Uterus (tissue), 4 donors: ENCODE measurements around the gene CARD11. TPM values are rescaled to one million over a fixed set of nuclear protein-coding genes. Genes with fewer than 3 reads are reported as not detected.

Source experiments
- DNase-seq, 2 donors: peaks; one replicate each; pipeline ENCODE4 v3.0.0-alpha.2; 2019 to 2020
- H3K27ac ChIP-seq, 2 donors: fragments of 200-600 bp; sonication (generic); 1 replicate in 1 of 2; 2 replicates in 1 of 2; pipeline ENCODE4 v1.5.1; 2016 to 2018
- H3K27me3 ChIP-seq, 2 donors: fragments of 200-600 bp; sonication (generic); one replicate each; pipeline ENCODE4 v1.5.1; 2018 to 2019; ENCODE audit warnings: control low read depth in 1 of 2
- H3K36me3 ChIP-seq, 2 donors: fragments of 200-600 bp; sonication (generic); one replicate each; pipeline ENCODE4 v1.5.1; 2019; ENCODE audit warnings: control low read depth in 1 of 2
- H3K4me1 ChIP-seq, 2 donors: fragments of 200-600 bp; sonication (generic); one replicate each; pipeline ENCODE4 v1.5.1; 2018 to 2019; ENCODE audit warnings: control low read depth in 1 of 2
- H3K4me3 ChIP-seq, 2 donors: fragments of 200-600 bp; sonication (generic); 1 replicate in 1 of 2; 2 replicates in 1 of 2; pipeline ENCODE4 v1.5.1; 2018 to 2019; ENCODE audit warnings: mild to moderate bottlenecking in 1 of 2
- H3K9me3 ChIP-seq, 2 donors: fragments of 200-600 bp; sonication (generic); one replicate each; pipeline ENCODE4 v1.5.1; 2019; ENCODE audit warnings: control low read depth in 1 of 2
- CTCF ChIP-seq, 4 experiments: fragments of 200-600 bp in 2 of 4; fragments of 450-650 bp in 2 of 4; sonication (generic) in 2 of 4; IDR thresholded peaks; one replicate each; pipeline ENCODE4 v1.5.1; 2016 to 2019; ENCODE audit warnings: antibody characterized with exemption in 4 of 4, mild to moderate bottlenecking in 2 of 4, moderate library complexity in 1 of 4
- POLR2A ChIP-seq, 2 donors: fragments of 450-650 bp; IDR thresholded peaks; one replicate each; pipeline ENCODE4 v1.6.1; 2016; ENCODE audit warnings: antibody characterized with exemption in 2 of 2, mild to moderate bottlenecking in 1 of 2, moderate library complexity in 1 of 2
- intact Hi-C: fragments of 100-400 bp; cut with DNase I; formaldehyde crosslinking; loops from one replicate; pipeline ENCODE4 v1.15.1; 2023; ENCODE audit warnings: low total_unique reads
- total RNA-seq, 4 donors: library from RNA; depleted of rRNA in 3 of 4; stranded (reverse); fragments of >200 nt in 3 of 4; gene quantifications; one replicate each; pipeline versions ENCODE4 v1.1.0 to v1.2.4, GENCODE V29; 2014 to 2023
- donor health status: DM: yes; HTN: yes; CAD: no.

The CARD11 gene
- total RNA-seq, 4 donors from 2014 or later, result 0.95 to 1.0 TPM; not detected in 2

DNA sequence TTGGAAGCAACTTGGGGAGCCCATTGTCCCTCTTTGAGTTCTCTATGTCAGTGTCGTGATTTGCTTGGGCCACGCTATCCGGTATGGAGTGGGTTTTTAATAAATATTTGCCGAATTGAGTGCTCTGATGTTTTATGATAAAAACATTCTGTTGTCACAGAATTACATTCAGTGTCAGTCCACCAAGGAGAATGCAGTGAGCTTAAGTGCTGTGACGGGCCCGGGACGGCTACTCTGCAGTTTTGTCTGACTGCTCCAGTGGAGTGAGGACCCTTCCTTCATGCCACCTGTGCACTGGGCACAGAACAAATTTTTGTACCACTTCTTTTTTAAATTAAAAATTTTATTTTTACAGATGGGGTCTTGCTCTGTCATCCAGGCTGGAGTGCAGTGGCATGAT, 76.0 kb downstream of the CARD11 start:
- no peak for DNase-seq

DNA sequence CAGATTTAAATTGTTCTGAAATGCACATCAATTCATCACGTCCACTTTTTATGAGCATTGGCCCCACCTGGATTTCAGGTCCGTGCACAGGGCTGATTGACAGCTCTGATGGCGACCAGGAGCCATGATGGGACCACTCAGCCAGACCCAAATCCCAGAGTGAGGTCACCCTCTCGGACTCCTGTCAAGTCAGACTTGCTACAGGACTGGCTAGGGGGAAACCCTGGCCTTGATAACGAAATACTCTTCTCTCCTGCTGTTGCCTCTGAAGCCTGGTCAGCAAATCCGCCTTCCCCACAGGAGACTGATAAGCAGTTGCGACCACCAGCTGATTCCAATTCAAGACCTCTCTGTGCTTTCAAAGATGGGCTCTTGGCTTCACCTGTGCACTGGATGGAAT, 76.4 kb downstream of the CARD11 start:
- TF ChIP-seq POLR2A (IDR thresholded peaks at IDR 0.05) (no peak), CTCF (IDR thresholded peaks at IDR 0.05) (no peak)
- no peak for DNase-seq

More for the DNA sequence above, 76.0 kb downstream of the CARD11 start:
- TF ChIP-seq POLR2A (IDR thresholded peaks at IDR 0.05) (no peak), CTCF (IDR thresholded peaks at IDR 0.05) (no peak)
- Histone ChIP-seq H3K36me3 (no peaks in the 10 kb centered on the region), H3K27ac (no peak overlapping the region), H3K4me1 (no peaks in the 10 kb centered on the region), H3K4me3 (no peak overlapping the region), H3K27me3 (no peaks in the 10 kb centered on the region), H3K9me3 (peaks cover 0 to 4% of the 10 kb centered on the region in 2 donors)
- intact Hi-C loops, result no loop called here

DNA sequence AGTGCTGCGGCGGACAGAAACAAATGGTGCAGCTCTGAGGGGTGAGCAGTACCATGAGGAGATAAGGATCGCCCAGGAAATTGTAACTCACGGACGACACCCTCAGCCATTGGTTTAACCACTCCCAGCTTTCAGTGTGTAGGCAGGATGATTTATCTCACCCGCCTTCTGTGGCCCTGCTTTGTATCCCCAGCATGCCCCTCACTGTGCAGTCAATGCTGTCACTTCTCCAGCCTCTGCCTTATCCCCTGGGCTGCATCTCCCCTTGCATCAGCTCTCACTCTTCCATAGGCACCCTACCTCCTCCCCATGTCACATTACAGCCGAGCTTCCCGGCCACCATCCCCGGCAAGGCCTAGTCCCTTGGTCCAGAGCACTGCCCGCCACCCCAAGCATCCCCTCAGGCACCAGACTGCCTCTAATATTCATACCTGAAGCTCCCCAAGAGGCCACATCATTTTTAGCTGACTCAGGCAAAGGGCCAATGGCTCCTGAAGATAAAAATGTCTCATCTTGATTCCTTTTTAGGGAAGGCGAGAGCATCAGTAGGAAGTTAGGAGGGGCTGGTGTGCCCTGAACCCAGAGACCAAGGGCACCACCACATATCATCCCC, 77.1 kb downstream of the CARD11 start:
- H3K36me3 ChIP-seq, result no peaks in the 10 kb centered on the region
- H3K4me3 ChIP-seq, result no peak overlapping the region
- H3K4me1 ChIP-seq, result no peaks in the 10 kb centered on the region
- H3K27ac ChIP-seq, result no peak overlapping the region
- no peaks in the 10 kb centered on the region for H3K27me3 ChIP-seq
- DNase-seq, result no peak
- TF ChIP-seq CTCF (IDR thresholded peaks at IDR 0.05), result no peak
- no peak for TF ChIP-seq POLR2A (IDR thresholded peaks at IDR 0.05)
- H3K9me3 ChIP-seq, result peaks cover 0 to 4% of the 10 kb centered on the region in 2 donors
- intact Hi-C loops, result no loop called here

More for the DNA sequence above, 76.4 kb downstream of the CARD11 start:
- H3K4me1 ChIP-seq, result no peaks in the 10 kb centered on the region
- intact Hi-C loops, result no loop called here
- H3K27me3 ChIP-seq, result no peaks in the 10 kb centered on the region
- no peaks in the 10 kb centered on the region for H3K36me3 ChIP-seq
- no peak overlapping the region for H3K27ac ChIP-seq
- peaks cover 0 to 4% of the 10 kb centered on the region in 2 donors for H3K9me3 ChIP-seq
- no peak overlapping the region for H3K4me3 ChIP-seq

GRCh38 chr7:2965745-2966270, 77.9 kb downstream of the CARD11 start:
- intact Hi-C loops, result no loop called here
- Histone ChIP-seq H3K9me3 (peaks cover 0 to 4% of the 10 kb centered on the region in 2 donors), H3K4me1 (no peaks in the 10 kb centered on the region), H3K27me3 (no peaks in the 10 kb centered on the region), H3K36me3 (no peaks in the 10 kb centered on the region), H3K27ac (no peak overlapping the region), H3K4me3 (no peak overlapping the region)
- DNase-seq, result no peak
- TF ChIP-seq CTCF (IDR thresholded peaks at IDR 0.05) (no peak), POLR2A (IDR thresholded peaks at IDR 0.05) (no peak)

DNA sequence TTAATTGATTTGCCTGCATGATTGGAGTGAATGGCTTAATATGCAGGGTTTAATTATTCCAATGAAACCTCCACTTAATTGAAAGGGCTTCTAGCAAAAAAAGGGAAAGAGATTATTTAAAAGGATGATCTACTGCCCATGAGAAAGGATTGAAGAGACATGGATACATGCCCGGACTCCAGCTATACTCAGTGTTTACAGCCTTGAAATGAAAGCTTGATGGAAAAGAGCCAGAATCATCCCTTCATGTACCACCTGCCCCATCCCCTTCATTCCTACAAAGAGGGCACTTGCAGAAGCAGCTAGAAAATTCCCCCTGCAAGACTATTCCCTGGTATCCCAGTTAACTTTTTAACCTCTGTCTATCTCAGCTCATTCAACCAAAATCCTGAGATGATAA, 78.4 kb downstream of the CARD11 start:
- H3K9me3 ChIP-seq, result peaks cover 0 to 4% of the 10 kb centered on the region in 2 donors
- no peak overlapping the region for H3K27ac ChIP-seq
- DNase-seq, result no peak
- no peaks in the 10 kb centered on the region for H3K27me3 ChIP-seq
- no peak for TF ChIP-seq POLR2A (IDR thresholded peaks at IDR 0.05)
- no peak for TF ChIP-seq CTCF (IDR thresholded peaks at IDR 0.05)
- H3K4me1 ChIP-seq, result no peaks in the 10 kb centered on the region
- no peak overlapping the region for H3K4me3 ChIP-seq
- intact Hi-C loops, result no loop called here
- no peaks in the 10 kb centered on the region for H3K36me3 ChIP-seq
